ENCODE results near the gene COQ6. TPM values are rescaled to one million over a fixed set of nuclear protein-coding genes. Genes with fewer than 3 reads are reported as not detected.

The COQ6 gene
- total RNA-seq, 1 experiment from 2014 or later, result 12.0 TPM

GRCh38 chr14:73909681-73910080 lies 40.4 kb upstream of the COQ6 start:
- Mint-ChIP-seq H3K27ac (no peak overlapping the region), H3K27me3 (ENCODE audit: low read depth) (no peaks in the 10 kb centered on the region), H3K36me3 (ENCODE audit: insufficient read depth in 1 of 3, low read depth in 3 of 3) (peaks cover 40 to 76% (median 67%) of the 10 kb centered on the region in 3 experiments), H3K4me3 (no peak overlapping the region), H3K9me3 (peaks cover 3 to 4% of the 10 kb centered on the region in 2 experiments; a peak in 2 of 5 replicates), H3K4me1 (no peaks in the 10 kb centered on the region)
- no peaks in the 10 kb centered on the region for H3K79me2 ChIP-seq (ENCODE audit: insufficient read depth, low read length)
- DNase-seq, result no peak
- no peaks in the 10 kb centered on the region for H3K9me3 ChIP-seq (ENCODE audit: control insufficient read depth, low read depth, low read length)
- no peak overlapping the region for H3K18ac ChIP-seq (ENCODE audit: insufficient read length, low read depth, low read length)
- no peak overlapping the region for H2BK20ac ChIP-seq (ENCODE audit: low read depth, low read length, poor library complexity, severe bottlenecking)
- H4K91ac ChIP-seq (ENCODE audit: insufficient read length, low read depth, low read length), result no peak overlapping the region
- H3K27ac ChIP-seq (ENCODE audit: insufficient read length, low read depth, low read length), result no peak overlapping the region
- no peaks in the 10 kb centered on the region for H3K4me1 ChIP-seq (ENCODE audit: insufficient read depth, low read length)
- H2BK5ac ChIP-seq (ENCODE audit: insufficient read length, low read length), result no peak overlapping the region
- no peak overlapping the region for H4K5ac ChIP-seq (ENCODE audit: insufficient read length, low read depth, low read length)
- no peak overlapping the region for H3T11ph ChIP-seq (ENCODE audit: low read length)
- no peaks in the 10 kb centered on the region for H3K23me2 ChIP-seq (ENCODE audit: insufficient read length, low read depth, low read length, poor library complexity, severe bottlenecking)
- no peak overlapping the region for H3K56ac ChIP-seq (ENCODE audit: insufficient read length, low read depth, low read length)
- no peak overlapping the region for H2BK12ac ChIP-seq (ENCODE audit: insufficient read length, low read depth, low read length)
- no peak for TF ChIP-seq CTCF (conservative IDR thresholded peaks at IDR 0.05)
- WGBS (ENCODE audit: extremely low coverage, insufficient read length, low lambda C conversion rate), result no CpG with 5 or more reads among the region's 1 CpG
- H3K23ac ChIP-seq (ENCODE audit: insufficient read length, low read depth, low read length), result no peak overlapping the region
- no peak overlapping the region for H3K4ac ChIP-seq (ENCODE audit: low read depth, low read length)
- H2BK120ac ChIP-seq (ENCODE audit: low read depth, low read length, poor library complexity, severe bottlenecking), result no peak overlapping the region
- H2AFZ ChIP-seq (ENCODE audit: low read length), result no peak overlapping the region
- H4K20me1 ChIP-seq (ENCODE audit: control insufficient read depth, insufficient read depth, insufficient read length), result no peaks in the 10 kb centered on the region
- no peak overlapping the region for H2AK5ac ChIP-seq (ENCODE audit: insufficient read length, low read length)
- no peaks in the 10 kb centered on the region for H3K27me3 ChIP-seq (ENCODE audit: insufficient read depth, low read length)
- H4K8ac ChIP-seq (replicated peaks; ENCODE audit: insufficient read length, low read depth, low read length), result no peak overlapping the region
- no peak overlapping the region for H3K9ac ChIP-seq (ENCODE audit: extremely low read depth, insufficient read length, low read length)
- no peak overlapping the region for H3K14ac ChIP-seq (ENCODE audit: insufficient read depth, low read length)
- H3K79me1 ChIP-seq (ENCODE audit: insufficient read depth, low read depth, low read length, poor library complexity, severe bottlenecking), result peaks cover 3% of the 10 kb centered on the region
- no peak overlapping the region for H2BK15ac ChIP-seq (ENCODE audit: low read depth, low read length)
- no peak overlapping the region for H3K4me2 ChIP-seq (ENCODE audit: insufficient read depth, insufficient read length, low read length)
